ENCODE results near the gene DHCR7.

Gene DHCR7

DNA sequence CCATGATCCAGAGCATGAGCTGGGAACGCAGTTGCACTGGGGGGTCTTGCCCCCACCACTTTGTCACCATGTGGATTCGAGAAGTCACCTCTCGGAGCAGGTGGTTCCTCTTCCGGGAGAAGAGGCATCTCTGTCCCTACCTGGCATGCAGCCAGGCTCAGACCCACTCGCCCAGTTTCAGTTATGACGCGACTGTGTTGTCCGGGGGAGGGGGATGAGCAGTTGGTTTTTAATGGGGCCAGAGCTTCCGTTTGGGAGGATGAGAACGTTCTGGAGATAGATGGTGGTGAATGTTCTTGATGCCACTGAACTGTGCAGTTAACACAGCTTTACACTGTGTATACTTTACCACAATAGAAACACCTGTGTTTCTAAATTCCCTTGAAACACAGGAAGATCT, 41.5 kb downstream of the DHCR7 start:
- no peak for DNase-seq

GRCh38 chr11:71404209-71404608, 44.0 kb downstream of the DHCR7 start:
- no peak for DNase-seq

DNA sequence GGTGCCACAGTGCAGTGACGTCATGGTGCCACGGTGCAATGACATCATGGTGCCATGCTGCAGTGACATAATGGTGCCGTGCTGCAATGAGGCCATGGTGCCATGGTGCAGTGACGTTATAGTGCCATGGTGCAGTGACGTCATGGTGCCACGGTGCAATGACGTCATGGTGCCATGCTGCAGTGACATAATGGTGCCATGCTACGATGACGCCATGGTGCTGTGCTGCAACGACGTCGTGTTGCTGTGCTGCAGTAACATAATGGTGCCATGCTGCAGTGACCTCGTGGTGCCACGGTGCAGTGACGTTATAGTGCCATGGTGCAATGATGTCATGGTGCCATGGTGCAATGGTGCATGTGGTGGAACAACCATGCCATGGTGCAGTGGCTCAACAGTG, 45.3 kb downstream of the DHCR7 start:
- DNase-seq: no peak

DNA sequence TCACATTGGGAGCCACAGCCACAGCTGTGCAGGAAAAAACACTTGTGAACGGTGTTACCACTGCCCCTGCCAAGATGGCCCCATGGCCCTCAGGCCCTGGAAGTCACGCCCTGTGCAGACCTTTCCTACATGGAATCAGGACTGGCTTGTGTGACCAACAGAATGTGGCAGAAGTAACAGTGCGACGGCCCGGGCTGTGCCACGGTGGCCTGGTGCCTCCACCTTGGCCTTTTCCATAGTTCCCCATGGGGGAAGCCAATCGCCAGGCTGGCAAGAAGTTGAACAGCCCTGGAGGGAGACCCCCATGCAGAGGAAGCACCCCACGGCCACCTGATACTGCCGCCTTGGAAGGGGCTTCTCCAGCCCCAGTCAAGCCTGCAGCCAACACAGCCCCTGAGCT, 48.0 kb downstream of the DHCR7 start:
- no peak for DNase-seq

DNA sequence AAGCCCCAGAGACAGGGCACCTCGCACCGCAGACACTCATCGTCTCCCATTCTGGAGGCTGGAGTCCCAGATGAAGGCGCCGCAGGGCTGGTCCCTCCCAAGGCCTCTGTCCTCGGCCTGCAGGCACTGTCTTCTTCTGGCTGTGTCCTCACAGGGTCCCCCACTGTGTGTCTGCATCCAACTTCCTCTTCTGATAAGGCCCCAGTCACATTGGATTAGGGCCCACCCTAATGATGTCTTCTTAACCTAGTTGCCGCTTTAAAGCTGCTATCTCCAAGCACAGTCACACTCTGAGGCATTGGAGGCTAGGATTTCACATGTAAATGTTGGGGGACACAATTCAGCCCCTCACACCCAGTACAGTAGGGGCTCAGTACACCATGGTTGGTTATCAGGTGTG, 48.9 kb downstream of the DHCR7 start:
- DNase-seq: no peak

- no peak for DNase-seq
Measured at GRCh38 chr11:71397961-71398360, 50.2 kb downstream of the DHCR7 start.

- DNase-seq: no peak
Measured at GRCh38 chr11:71397331-71397860, 50.8 kb downstream of the DHCR7 start.

- DNase-seq: no peak
Measured at GRCh38 chr11:71396548-71397123, 51.6 kb downstream of the DHCR7 start.

- DNase-seq: no peak
Measured at GRCh38 chr11:71395774-71396173, 52.4 kb downstream of the DHCR7 start.

DNA sequence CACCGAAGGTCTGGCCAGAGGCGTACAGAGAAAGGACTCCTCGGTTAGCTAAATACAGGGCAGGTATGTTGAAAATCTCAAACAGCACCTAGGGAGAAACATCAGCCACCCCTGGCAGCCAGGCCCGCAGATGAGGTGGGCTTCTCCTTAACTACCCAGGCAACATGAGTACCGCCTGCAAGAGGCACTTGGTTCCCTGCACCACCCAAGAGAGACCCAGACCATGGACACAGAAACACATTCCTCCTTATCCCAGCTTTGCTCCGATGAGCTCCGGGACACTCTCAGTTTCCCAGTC, 53.0 kb downstream of the DHCR7 start:
- no peak for DNase-seq

DNA sequence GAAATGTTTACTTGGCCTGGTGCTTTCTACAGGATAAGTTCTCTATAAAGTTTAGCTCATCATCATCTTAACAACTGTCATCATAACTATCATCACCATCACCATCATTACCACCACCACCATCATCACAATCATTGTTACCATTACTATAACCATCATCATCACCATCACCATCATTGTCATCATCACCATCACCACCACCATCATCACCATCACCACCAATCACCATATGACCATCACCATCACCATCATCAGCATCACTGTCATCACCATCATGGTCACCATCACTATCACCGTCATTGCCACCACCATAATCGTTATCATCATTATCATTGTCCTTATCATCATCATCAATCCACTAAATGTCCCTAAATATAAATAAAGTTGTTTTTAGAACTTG, 54.9 kb downstream of the DHCR7 start:
- no peak for DNase-seq

- no peak for DNase-seq
Measured at GRCh38 chr11:71391796-71392195, 56.4 kb downstream of the DHCR7 start.

GRCh38 chr11:71391352-71391751, 56.8 kb downstream of the DHCR7 start:
- no peak for DNase-seq

DNA sequence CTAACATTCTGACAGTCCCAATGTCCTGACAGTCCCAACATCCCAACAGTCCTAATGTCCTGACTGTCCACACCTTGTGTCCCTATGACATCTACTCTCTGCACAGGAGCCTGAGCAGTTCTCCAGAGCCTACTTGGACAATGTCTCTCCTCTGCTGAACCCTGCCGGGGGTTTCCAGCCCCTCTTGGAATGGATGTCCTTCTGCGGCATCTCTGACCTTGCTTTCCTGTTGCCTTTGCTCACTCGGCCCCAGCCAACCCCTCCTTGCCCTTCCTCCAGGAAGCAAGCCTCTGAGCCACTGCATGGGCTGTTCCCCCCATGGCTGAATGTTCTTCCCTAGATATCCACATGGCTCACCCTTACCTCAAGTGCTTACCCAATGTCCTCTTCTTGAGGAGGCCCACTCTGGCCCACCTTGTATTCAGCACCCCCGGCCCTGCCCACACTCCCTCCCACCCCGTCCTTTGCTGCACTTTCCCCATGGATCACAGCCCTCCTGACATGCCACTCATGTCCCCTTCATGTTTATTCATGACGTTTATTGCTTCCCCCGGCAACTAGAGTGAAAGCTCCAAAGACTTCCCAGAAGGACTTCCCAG, 59.5 kb downstream of the DHCR7 start:
- no peak for DNase-seq

DNA sequence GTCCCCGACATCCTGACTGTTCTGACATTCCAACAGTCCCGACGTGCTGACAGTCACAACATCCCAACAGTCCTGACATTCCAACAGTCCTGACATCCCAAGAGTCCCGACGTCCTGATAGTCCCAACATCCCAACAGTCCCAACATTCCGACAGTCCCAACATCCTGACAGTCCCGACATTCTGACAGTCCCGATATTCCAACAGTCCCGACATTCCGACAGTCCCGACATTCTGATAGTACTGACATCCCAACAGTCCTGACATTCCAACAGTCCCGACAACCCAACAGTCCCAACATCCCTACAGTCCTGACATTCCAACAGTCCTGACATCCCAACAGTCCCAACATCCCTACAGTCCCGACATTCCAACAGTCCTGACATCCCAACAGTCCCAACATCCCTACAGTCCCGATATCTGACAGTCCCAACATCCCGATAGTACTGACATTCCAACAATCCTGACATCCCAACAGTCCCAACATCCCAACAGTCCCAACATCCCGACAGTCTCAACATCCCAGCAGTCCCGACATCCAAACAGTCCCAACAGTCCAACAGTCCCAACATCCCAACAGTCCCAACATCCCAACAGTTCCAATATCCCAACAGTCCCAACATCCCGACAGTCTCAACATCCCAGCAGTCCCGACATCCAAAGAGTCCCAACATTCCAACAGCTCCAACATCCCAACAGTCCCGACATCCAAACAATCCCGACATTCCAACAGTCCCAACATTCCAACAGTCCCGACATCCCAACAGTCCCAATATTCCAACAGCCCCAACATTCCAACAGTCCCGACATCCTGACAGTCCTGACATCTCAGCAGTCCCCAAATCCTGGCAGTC, 60.2 kb downstream of the DHCR7 start:
- DNase-seq: no peak

- no peak for DNase-seq
Measured at GRCh38 chr11:71387200-71387599, 61.0 kb downstream of the DHCR7 start.

DNA sequence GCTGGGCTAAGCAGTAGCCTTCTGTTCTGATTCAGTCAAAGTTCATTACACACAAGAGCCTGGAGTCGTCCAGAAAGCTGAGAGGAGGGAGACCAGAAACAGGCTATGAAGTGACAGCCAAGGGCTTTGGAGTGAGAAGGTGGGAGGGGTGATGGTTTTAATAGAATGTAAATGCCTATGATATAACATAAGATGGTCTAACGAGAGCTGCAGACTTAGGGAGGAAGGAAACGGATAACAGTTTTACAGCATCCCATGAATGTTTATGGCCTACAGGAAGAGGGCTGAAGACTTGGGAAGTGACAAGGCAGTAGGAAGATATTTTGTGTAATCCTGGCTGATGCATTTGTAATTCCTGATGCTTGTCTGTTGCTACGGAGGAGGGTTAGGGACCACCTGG, 62.0 kb downstream of the DHCR7 start:
- DNase-seq: no peak

DNA sequence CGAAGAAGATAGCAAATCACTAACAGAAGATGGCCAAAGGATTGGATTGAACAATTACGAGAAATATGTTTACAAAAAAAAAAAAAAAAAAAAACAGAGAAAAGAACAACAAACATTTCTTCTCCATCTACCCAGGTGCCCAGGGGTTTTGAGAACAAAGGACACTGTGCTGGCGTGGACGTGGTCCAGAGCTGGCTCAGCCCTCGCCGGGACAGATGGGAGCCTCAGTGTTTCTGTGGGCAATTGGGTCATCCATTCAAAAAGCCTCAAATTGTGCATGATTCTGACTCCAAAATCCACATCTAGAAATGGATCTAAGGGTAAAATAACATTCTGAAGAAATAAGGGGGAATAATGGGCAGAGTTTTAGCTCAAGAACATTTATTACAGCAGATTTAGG, 63.1 kb downstream of the DHCR7 start:
- DNase-seq: no peak

- DNase-seq: no peak
Measured at GRCh38 chr11:71384561-71384960, 63.6 kb downstream of the DHCR7 start.

Measured in CD4-positive, alpha-beta T cell treated with Interleukin-6 for 4 hours (primary cell).